ENCODE data around the gene ZFPM1. TPM values are rescaled to one million over a fixed set of nuclear protein-coding genes. Genes with fewer than 3 reads are reported as not detected.

The ZFPM1 gene
- polyA plus RNA-seq, 1 of the 3 experiments (the other 2 are of a cell fraction) = 1.2 TPM

- Histone ChIP-seq H3K79me2 (ENCODE audit: insufficient read depth) (no peaks in the 10 kb centered on the region), H3K4me3 (ENCODE audit: low read depth in 2 of 2, low read length in 1 of 2) (no peak overlapping the region), H3K4me2 (no peak overlapping the region), H3K9me2 (no peaks in the 10 kb centered on the region), H3F3A (replicated peaks; ENCODE audit: insufficient read depth) (no peaks in the 10 kb centered on the region), H3K36me3 (replicated peaks in 1 of 2; ENCODE audit: control insufficient read depth in 1 of 2, insufficient read depth in 2 of 2, low read length in 1 of 2) (no peaks in the 10 kb centered on the region), H3K9me3 (no peaks in the 10 kb centered on the region), H3K27ac (ENCODE audit: low read depth in 2 of 2, low read length in 1 of 2) (no peak overlapping the region), H3K27me3 (ENCODE audit: insufficient read depth) (no peaks in the 10 kb centered on the region), H4K20me1 (ENCODE audit: insufficient read depth) (0 out of 2 replicates have a peak, but pooled peaks cover 2% of the 10 kb centered on the region), H3K9ac (no peak overlapping the region), H3K4me1 (ENCODE audit: control insufficient read depth in 1 of 2, insufficient read depth in 2 of 2, low read depth in 1 of 2, low read length in 1 of 2) (peaks cover 0 to 5% of the 10 kb centered on the region in 2 experiments; a peak in 1 of 4 replicates), H2AFZ (ENCODE audit: low read depth) (no peak overlapping the region)
- WGBS (ENCODE audit: low lambda C conversion rate) = 94% methylated on average over 14 of the region's 27 CpGs
- POLR2A ChIA-PET = no interaction called here
- CTCF ChIA-PET = no interaction called here
- TF ChIP-seq TAF1 (IDR thresholded peaks at IDR 0.05; ENCODE audit: borderline replicate concordance, low read depth, low read length) (no peak), GABPA (IDR thresholded peaks at IDR 0.05; ENCODE audit: low read depth) (no peak), JUND (IDR thresholded peaks at IDR 0.05) (no peak), EZH2phosphoT487 (IDR thresholded peaks at IDR 0.05; ENCODE audit: borderline replicate concordance, low read depth) (no peak), REST (IDR thresholded peaks at IDR 0.05; ENCODE audit: low read depth, low read length) (no peak), FOXM1 (IDR thresholded peaks at IDR 0.05; ENCODE audit: low read depth) (no peak), NRF1 (IDR thresholded peaks at IDR 0.05; ENCODE audit: low read depth, low read length) (no peak)
- no peak for DNase-seq
Observed at GRCh38 chr16:88498576-88499208, 45.6 kb downstream of the ZFPM1 start.

DNA sequence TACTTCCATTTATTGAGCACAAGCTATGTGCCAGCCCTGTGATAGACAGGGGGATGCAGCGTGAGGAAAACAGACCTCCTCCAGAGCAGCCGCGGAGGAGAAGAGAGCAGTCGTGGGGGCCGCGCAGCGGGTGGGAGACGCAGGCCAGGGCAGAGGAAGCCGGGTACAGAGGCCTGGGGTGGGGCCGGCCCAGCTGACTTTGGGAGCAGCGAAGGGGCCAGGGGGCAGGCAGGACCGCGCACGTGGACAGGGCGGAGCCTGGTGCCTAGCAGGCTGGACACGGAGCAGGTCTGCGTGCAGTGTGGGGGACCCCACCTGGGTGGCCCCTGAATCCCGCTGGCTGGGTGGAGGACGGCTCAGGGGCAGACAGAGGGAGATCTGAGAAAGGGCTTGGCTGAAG, 46.2 kb downstream of the ZFPM1 start:
- no peak overlapping the region for H3K4me2 ChIP-seq
- H3K36me3 ChIP-seq (replicated peaks in 1 of 2; ENCODE audit: control insufficient read depth in 1 of 2, insufficient read depth in 2 of 2, low read length in 1 of 2) = no peaks in the 10 kb centered on the region
- WGBS (ENCODE audit: low lambda C conversion rate) = 97% methylated on average over 16 of the region's 19 CpGs
- ChIA-PET CTCF (no interaction called here), POLR2A (no interaction called here)
- H3K79me2 ChIP-seq (ENCODE audit: insufficient read depth) = no peaks in the 10 kb centered on the region
- no peaks in the 10 kb centered on the region for H3K27me3 ChIP-seq (ENCODE audit: insufficient read depth)
- TF ChIP-seq FOXM1 (IDR thresholded peaks at IDR 0.05; ENCODE audit: low read depth) = no peak
- TF ChIP-seq, protein P1, sequence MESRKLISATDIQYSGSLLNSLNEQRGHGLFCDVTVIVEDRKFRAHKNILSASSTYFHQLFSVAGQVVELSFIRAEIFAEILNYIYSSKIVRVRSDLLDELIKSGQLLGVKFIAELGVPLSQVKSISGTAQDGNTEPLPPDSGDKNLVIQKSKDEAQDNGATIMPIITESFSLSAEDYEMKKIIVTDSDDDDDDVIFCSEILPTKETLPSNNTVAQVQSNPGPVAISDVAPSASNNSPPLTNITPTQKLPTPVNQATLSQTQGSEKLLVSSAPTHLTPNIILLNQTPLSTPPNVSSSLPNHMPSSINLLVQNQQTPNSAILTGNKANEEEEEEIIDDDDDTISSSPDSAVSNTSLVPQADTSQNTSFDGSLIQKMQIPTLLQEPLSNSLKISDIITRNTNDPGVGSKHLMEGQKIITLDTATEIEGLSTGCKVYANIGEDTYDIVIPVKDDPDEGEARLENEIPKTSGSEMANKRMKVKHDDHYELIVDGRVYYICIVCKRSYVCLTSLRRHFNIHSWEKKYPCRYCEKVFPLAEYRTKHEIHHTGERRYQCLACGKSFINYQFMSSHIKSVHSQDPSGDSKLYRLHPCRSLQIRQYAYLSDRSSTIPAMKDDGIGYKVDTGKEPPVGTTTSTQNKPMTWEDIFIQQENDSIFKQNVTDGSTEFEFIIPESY (IDR thresholded peaks at IDR 0.05; ENCODE audit: borderline replicate concordance, low read depth) = no peak
- no peak for TF ChIP-seq EP300 (IDR thresholded peaks at IDR 0.05; ENCODE audit: borderline replicate concordance in 1 of 2, low read depth in 1 of 2, low read length in 1 of 2)
- TF ChIP-seq PBX3 (IDR thresholded peaks at IDR 0.05) = no peak
- no peak for TF ChIP-seq MXI1 (IDR thresholded peaks at IDR 0.05; ENCODE audit: low read depth, low read length)
- TF ChIP-seq RXRA (IDR thresholded peaks at IDR 0.05; ENCODE audit: borderline replicate concordance, low read depth) = no peak
- TF ChIP-seq YY1 (IDR thresholded peaks at IDR 0.05; ENCODE audit: low read depth) = no peak
- no peak for TF ChIP-seq MEF2A (IDR thresholded peaks at IDR 0.05; ENCODE audit: borderline replicate concordance, low read depth)
- TF ChIP-seq FOXJ3 (CRISPR knock-in tag; IDR thresholded peaks at IDR 0.05) = no peak
- TF ChIP-seq RFX5 (IDR thresholded peaks at IDR 0.05; ENCODE audit: low read length) = no peak
- no peak for TF ChIP-seq JUND (IDR thresholded peaks at IDR 0.05)
- no peak for TF ChIP-seq NFIC (IDR thresholded peaks at IDR 0.05; ENCODE audit: borderline replicate concordance)
- peaks cover 0 to 11% of the 10 kb centered on the region in 2 experiments; a peak in 1 of 4 replicates for H3K4me1 ChIP-seq (ENCODE audit: control insufficient read depth in 1 of 2, insufficient read depth in 2 of 2, low read depth in 1 of 2, low read length in 1 of 2)
- no peaks in the 10 kb centered on the region for H3K9me2 ChIP-seq
- H2AFZ ChIP-seq (ENCODE audit: low read depth) = no peak overlapping the region
- no peak for DNase-seq
- H3F3A ChIP-seq (replicated peaks; ENCODE audit: insufficient read depth) = no peaks in the 10 kb centered on the region
- H3K4me3 ChIP-seq (ENCODE audit: low read depth in 2 of 2, low read length in 1 of 2) = no peak overlapping the region
- H3K9me3 ChIP-seq = no peaks in the 10 kb centered on the region
- 0 out of 2 replicates have a peak, but pooled peaks cover 2% of the 10 kb centered on the region for H4K20me1 ChIP-seq (ENCODE audit: insufficient read depth)
- no peak overlapping the region for H3K27ac ChIP-seq (ENCODE audit: low read depth in 2 of 2, low read length in 1 of 2)
- no peak overlapping the region for H3K9ac ChIP-seq

Measured in SK-N-SH (cell line).